MM.1S (cell line): ENCODE measurements around the gene PDE4B.

Source experiments
- DNase-seq: peaks from one replicate; pipeline ENCODE4 v3.0.0-alpha.2; 2015
- H2AFZ ChIP-seq: fragments of 300-600 bp; sonication (generic); 2 replicates; pipeline ENCODE4 v1.6.0; 2016; ENCODE audit warnings: antibody characterized with exemption, low read length
- H3F3A ChIP-seq: fragments of 300-600 bp; sonication (generic); 2 replicates; pipeline ENCODE4 v1.6.1; 2016; ENCODE audit warnings: mild to moderate bottlenecking, antibody characterized with exemption, low read length, moderate library complexity, mixed read lengths; ENCODE audit not compliant: insufficient read depth
- H3K27ac ChIP-seq: fragments of 300-600 bp; sonication (generic); 2 replicates; pipeline ENCODE4 v1.5.1; 2016; ENCODE audit warnings: mild to moderate bottlenecking, low read length
- H3K27me3 ChIP-seq: fragments of 300-600 bp; sonication (generic); replicated peaks from 2 replicates; pipeline ENCODE4 v1.6.0; 2016; ENCODE audit warnings: low read length; ENCODE audit not compliant: insufficient read depth
- H3K36me3 ChIP-seq: fragments of 300-600 bp; sonication (generic); replicated peaks from 2 replicates; pipeline ENCODE4 v1.6.1; 2016; ENCODE audit warnings: mild to moderate bottlenecking, low read length, mixed read lengths; ENCODE audit not compliant: insufficient read depth
- H3K4me1 ChIP-seq: fragments of 300-600 bp; sonication (generic); 2 replicates; pipeline ENCODE4 v1.6.1; 2016; ENCODE audit warnings: low read length, mixed read lengths
- H3K4me2 ChIP-seq: fragments of 300-600 bp; sonication (generic); 2 replicates; pipeline ENCODE4 v1.6.0; 2016; ENCODE audit warnings: low read depth, low read length
- H3K4me3 ChIP-seq: fragments of 300-600 bp; sonication (generic); 2 replicates; pipeline ENCODE4 v1.5.1; 2016; ENCODE audit warnings: low read length, mixed read lengths
- H3K79me2 ChIP-seq: fragments of 300-600 bp; sonication (generic); 2 replicates; pipeline ENCODE4 v1.6.1; 2016; ENCODE audit warnings: mixed run types, low read length, mixed read lengths
- H3K9ac ChIP-seq: fragments of 300-600 bp; sonication (generic); 2 replicates; pipeline ENCODE4 v1.6.1; 2016; ENCODE audit warnings: low read length, mixed read lengths
- H3K9me2 ChIP-seq: fragments of 300-600 bp; sonication (generic); replicated peaks from 2 replicates; pipeline ENCODE4 v1.6.1; 2016; ENCODE audit warnings: mild to moderate bottlenecking, low read length, mixed read lengths; ENCODE audit not compliant: insufficient read depth
- H3K9me3 ChIP-seq: fragments of 300-600 bp; sonication (generic); replicated peaks from 2 replicates; pipeline ENCODE4 v1.6.1; 2016; ENCODE audit warnings: mild to moderate bottlenecking, low read length, mixed read lengths; ENCODE audit not compliant: insufficient read depth
- H4K20me1 ChIP-seq: fragments of 300-600 bp; sonication (generic); 2 replicates; pipeline ENCODE4 v1.6.1; 2016; ENCODE audit warnings: mild to moderate bottlenecking, low read length, moderate library complexity, mixed read lengths; ENCODE audit not compliant: insufficient read depth
- EZH2 ChIP-seq: fragments of 300-600 bp; sonication (generic); optimal IDR thresholded peaks from 2 replicates; pipeline ENCODE3; 2017; ENCODE audit warnings: low read depth, mild to moderate bottlenecking, antibody characterized with exemption, low read length, mixed read lengths
- EZH2phosphoT487 ChIP-seq: fragments of 300-600 bp; sonication (generic); IDR thresholded peaks from 2 replicates; pipeline ENCODE4 v1.6.1; 2018; ENCODE audit warnings: antibody characterized with exemption, low read length
- TF ChIP-seq, protein P1 (sequence below): fragments of 300-600 bp; sonication (generic); IDR thresholded peaks from 2 replicates; pipeline ENCODE4 v1.5.1; 2016; ENCODE audit warnings: antibody characterized with exemption, low read length, mixed read lengths

PDE4B gene

DNA sequence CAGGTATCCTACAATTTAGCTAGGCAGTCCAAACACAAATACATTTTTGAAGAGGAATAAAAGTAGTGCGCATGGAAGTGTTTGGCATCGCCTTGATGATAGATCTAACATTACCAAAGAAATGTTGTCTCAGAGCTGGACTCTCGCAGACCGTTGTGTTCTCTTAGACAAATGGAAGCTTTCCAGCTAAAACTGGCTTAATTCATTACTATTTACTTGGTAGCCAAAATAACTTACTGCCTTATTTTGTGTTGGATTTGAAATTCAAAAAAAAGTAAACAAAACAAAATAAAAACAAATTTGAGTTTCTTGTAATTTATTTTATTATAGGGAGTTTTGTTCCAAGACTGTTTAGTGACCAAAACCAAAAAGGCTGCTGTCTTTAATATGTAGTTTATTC, 51.6 kb downstream of the PDE4B start:
- Histone ChIP-seq H3K9ac (no peak overlapping the region), H3K4me1 (no peaks in the 10 kb centered on the region), H2AFZ (no peak overlapping the region), H4K20me1 (no peaks in the 10 kb centered on the region; the same call in 1 of the 2 replicates), H3K79me2 (no peaks in the 10 kb centered on the region), H3K4me2 (no peak overlapping the region), H3K27ac (no peak overlapping the region), H3K27me3 (no peaks in the 10 kb centered on the region), H3K36me3 (no peaks in the 10 kb centered on the region), H3K9me3 (no peaks in the 10 kb centered on the region), H3K9me2 (no peaks in the 10 kb centered on the region), H3F3A (no peaks in the 10 kb centered on the region), H3K4me3 (no peak overlapping the region)
- TF ChIP-seq, protein P1, sequence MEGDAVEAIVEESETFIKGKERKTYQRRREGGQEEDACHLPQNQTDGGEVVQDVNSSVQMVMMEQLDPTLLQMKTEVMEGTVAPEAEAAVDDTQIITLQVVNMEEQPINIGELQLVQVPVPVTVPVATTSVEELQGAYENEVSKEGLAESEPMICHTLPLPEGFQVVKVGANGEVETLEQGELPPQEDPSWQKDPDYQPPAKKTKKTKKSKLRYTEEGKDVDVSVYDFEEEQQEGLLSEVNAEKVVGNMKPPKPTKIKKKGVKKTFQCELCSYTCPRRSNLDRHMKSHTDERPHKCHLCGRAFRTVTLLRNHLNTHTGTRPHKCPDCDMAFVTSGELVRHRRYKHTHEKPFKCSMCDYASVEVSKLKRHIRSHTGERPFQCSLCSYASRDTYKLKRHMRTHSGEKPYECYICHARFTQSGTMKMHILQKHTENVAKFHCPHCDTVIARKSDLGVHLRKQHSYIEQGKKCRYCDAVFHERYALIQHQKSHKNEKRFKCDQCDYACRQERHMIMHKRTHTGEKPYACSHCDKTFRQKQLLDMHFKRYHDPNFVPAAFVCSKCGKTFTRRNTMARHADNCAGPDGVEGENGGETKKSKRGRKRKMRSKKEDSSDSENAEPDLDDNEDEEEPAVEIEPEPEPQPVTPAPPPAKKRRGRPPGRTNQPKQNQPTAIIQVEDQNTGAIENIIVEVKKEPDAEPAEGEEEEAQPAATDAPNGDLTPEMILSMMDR = no peak
- TF ChIP-seq EZH2phosphoT487 = no peak
- TF ChIP-seq EZH2 = no peak
- no peak for DNase-seq

DNA sequence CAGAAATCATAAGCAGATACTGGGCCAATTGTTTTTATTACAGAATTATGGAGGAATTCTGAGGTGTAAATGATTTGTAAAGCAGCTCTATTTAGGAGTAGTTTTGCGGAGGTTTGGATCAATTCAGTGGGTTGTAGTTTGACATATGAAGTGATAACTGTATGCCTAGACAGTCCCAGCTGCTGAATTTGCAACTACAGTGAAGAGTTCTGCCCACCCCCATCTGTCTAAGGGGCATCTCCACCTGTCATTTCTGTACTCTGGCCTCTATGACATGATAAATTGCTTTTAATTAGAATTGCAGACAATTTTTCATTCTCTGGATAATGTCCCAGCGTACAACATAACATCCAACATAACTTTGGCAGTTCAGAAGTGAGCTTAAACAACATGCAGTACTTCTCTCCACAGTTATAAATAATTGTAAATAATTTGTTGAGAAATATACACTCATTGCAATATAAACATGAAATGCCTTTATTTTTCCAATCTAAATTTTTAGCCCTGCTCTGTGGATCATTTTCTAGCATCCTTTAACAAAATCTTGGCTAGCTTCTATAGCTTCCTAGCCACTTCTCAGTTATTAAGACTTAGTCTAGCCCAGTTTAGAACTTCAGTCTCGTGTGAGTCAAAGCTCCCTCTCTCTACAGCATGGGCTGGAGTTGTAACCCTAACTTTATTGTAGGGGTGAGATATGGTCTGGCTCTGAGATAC, 52.3 kb downstream of the PDE4B start:
- Histone ChIP-seq H3K9me2 (no peaks in the 10 kb centered on the region), H3K79me2 (no peaks in the 10 kb centered on the region), H3K4me1 (no peaks in the 10 kb centered on the region), H3K9ac (no peak overlapping the region), H3F3A (no peaks in the 10 kb centered on the region), H3K4me2 (no peak overlapping the region), H2AFZ (no peak overlapping the region), H3K4me3 (no peak overlapping the region), H3K36me3 (no peaks in the 10 kb centered on the region), H4K20me1 (no peaks in the 10 kb centered on the region; the same call in 1 of the 2 replicates), H3K27me3 (no peaks in the 10 kb centered on the region), H3K9me3 (no peaks in the 10 kb centered on the region), H3K27ac (no peak overlapping the region)
- TF ChIP-seq, protein P1 = no peak
- no peak for TF ChIP-seq EZH2
- TF ChIP-seq EZH2phosphoT487 = no peak
- DNase-seq = no peak

DNA sequence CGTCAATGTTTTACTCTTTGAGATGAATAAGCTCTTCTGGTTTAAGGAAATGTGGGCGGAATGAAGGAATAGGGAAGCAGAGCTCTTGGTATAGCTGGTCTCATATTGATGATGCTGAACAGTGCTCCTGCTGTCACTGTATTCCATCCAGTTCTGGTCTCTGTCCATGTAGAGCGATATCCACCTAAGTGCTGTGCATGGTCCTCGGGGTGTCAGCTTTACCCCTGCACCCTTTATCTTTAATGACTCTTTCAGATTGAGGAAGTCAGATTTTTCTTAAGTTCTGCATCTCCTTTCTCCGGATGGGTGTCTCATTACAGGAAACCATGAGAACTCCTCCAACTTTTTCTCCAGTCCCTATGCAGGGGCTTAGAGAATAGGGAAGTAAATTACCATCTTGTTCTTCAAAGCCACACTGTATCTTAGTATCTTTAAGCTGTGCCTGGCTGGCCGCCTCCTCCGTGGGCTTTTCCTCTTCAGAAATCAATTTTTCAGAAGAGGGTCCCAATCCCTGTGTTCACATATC, 52.9 kb downstream of the PDE4B start:
- Histone ChIP-seq H3K27ac (no peak overlapping the region), H3K9me3 (no peaks in the 10 kb centered on the region)

More for the DNA sequence above, 52.9 kb downstream of the PDE4B start:
- Histone ChIP-seq H3F3A (no peaks in the 10 kb centered on the region), H3K36me3 (no peaks in the 10 kb centered on the region), H3K27me3 (no peaks in the 10 kb centered on the region), H3K79me2 (no peaks in the 10 kb centered on the region), H3K4me1 (no peaks in the 10 kb centered on the region), H3K9ac (no peak overlapping the region), H3K4me2 (no peak overlapping the region), H2AFZ (no peak overlapping the region), H3K4me3 (no peak overlapping the region), H4K20me1 (no peaks in the 10 kb centered on the region; the same call in 1 of the 2 replicates), H3K9me2 (no peaks in the 10 kb centered on the region)
- TF ChIP-seq EZH2phosphoT487 (no peak), EZH2 (no peak)
- TF ChIP-seq, protein P1 = no peak
- no peak for DNase-seq
